ELR (cell line): ENCODE results near the gene SLC26A3.
A peak's percentile ranks its signal among the peaks of the same experiment; 100 is the strongest.

ENCODE experiments used
- DNase-seq: peaks from one replicate; pipeline ENCODE4 v3.0.0-alpha.2; 2015; ENCODE audit warnings: low read depth

Gene SLC26A3

DNA sequence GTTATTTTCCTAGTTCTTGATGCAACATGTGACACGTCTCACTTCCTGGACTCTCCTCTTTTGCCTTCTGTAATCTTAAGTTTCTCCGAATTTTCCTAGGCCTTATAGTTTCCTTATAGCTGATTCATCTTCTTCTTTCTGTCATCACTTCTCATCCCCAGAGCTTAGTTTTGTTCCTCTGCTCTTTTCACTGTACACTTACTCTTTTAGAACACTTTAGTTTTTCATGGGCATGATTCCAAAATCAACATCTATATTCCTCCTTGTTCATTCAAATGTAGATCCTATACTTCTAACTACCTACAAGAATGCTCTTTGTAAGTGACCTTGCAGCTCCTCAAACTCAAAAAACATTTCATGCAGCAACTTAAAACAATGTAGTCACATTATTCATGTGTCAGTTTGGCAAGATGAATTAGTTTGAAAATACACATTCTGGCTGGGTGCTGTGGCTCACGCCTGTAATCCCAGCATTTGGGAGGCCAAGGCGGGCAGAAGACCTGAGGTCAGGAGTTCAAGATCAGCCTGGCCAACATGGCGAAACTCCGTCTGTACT is 13.1 kb upstream of the SLC26A3 start:
- no peak for DNase-seq

DNA sequence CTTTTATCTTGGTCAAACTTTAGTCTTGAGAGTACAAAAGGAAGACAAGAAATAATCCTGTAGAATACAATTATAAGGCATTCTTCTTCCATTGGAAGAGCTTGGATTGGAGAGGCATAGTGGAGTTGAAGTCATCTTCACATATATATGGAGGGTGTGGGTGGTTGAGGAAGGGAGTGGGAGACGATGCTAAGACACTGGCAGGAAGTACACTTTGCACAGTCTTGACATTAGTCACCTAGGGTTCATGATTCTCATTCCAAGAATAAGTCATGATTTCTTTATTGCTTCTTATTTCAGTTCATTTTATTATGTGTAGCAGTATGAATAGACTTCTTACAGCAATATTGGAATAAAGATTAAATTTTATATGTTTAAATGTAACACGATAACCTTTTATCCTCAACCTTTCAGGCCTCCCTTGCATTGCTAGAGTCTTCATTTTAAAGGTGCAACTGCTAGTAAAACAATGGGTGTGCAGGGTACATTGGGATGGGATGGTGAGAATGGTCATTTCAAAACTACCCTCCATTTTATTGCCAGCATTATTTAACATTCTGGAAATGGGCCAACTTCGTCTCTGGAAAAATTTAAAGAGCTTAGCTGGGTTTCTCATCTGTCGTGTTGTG is 12.3 kb upstream of the SLC26A3 start:
- DNase-seq, result peak; percentile 1

DNA sequence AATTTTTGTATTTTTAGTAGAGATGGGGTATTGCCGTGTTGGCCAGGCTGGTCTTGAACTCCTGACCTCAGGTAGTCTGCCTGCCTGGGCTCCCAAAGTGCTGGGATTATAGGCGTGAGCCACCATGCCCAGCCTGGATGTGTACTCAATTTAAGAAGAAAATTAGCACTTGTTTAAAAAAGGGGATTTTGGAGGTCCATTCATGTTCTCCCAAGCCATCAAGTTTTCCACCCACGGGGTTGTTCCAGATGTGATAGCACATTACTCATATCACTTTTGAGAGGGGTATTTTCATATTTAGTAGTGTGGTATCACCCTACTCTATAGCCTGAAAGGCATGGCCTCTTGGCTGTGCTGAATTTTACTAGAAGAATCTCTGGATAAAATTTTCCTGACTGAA is 10.5 kb upstream of the SLC26A3 start:
- DNase-seq, result no peak

DNA sequence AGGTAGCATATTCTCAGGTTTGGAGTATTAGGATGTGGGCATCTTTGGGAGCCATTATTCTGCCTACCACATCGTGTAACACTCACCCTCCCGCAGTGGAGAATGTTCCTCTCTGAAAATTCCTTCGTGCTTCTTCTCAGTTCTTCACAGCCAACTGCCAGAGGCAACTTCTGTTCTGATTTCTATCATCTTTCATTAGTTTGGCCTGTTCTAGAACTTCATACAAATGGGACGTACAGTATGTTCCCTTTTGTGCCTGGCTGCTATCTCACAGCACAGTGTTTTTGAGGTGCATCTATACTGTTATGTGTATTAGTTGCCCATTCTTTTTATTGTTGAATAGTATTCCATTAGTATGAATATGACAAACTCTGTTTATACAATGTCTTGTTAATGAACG is 8.9 kb upstream of the SLC26A3 start:
- no peak for DNase-seq

DNA sequence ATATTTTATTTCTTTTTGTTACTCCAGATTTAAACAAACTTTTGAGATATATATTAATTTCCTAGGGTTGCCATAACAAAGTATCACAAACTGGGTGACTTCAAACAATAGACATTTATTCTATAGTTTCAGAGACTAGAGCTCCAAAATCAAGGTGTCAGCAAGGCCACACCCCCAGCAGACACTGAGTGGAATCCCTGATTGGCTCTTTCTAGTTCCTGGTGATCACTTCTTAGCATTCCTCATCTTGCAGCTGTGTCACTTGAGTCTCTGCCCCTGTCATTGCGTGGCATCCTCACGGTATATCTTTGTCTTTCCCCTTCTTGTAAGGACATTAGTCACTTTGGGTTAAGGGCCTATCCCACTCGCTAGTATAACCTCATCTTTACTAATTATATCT is 7.6 kb upstream of the SLC26A3 start:
- DNase-seq, result no peak

DNA sequence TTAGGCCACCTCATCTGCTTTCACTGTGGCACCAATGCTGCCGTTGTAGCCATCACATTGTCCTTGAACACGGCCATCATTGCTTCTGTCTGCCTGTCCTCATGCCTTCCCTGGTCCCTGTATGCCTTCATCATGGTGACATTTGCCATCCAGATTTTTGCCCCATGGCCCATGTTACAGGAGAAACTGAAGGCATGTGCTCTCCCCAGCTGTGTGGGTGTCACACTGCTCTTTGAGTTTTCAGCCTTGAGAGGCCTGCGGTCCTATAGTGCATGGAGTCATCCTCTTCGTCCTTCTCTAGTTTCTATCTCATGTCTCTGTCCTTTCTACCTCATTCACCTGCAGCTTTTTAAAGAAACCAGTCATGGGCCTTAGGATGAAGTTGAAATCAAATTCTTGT is 6.2 kb upstream of the SLC26A3 start:
- DNase-seq, result no peak

DNA sequence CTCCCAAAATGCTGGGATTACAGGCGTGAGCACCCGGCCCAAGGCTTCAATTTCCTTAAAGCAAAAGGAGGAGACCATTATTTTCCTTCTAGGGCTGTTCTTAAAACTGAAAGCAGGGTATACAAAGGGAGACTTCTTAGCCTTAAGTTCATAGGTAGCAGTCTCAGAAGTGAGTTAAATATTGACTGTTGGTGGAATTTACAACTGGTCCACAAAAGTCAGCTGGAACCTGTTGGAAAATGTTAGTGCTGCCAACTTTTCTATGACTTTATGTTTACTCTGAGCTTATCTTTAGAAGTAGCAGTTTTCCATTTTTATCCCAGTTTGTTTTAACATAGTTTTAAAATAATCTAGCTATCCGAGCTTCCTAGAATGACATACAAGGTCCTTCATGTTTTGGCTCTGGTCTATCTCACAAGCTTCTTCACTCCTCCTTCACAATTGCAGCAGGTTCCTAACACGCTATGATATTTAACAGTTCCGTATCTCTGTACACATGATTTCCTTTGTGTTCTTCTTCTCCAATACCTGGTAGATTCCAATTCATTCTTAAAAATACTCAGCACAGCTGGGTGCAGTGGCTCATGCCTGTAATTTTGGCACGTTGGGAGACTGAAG is 3.3 kb downstream of the SLC26A3 start:
- no peak for DNase-seq

DNA sequence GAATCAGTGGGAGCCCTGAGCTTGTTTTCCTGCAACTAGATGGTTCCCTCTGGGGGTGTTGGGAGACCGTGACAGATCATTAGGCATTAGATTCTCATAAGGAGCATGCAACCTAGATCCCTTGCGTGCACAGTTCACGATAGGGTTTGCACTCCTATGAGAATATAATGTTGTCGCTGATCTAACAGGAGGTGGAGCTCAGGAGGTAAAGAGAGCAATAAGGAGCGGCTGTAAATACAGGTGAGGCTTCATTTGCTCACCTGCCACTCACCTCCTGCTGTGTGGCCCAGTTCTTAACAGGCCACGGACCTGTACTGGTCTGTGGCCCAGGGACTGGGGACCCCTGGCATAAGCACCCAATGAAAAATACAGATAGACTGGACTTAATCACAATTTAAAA is 10.7 kb downstream of the SLC26A3 start:
- no peak for DNase-seq

DNA sequence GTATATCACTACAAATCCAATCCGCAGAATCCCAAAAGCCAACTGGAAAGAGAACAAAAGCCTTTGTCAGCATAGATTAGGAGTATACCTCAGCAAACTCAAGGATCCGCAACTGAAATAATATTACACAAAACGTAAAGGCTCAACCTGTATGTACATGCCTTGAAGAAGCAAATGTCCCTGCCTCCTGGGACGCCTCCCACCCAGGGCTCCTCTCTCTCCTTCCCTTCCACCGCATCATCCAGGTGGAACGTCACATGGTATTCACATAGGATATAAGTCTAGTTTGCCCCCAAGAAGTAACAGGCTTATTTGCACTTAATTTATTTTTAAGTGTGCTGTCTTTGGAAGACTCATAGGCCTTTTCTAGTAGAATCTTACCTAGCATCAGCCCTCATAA is 13.4 kb downstream of the SLC26A3 start:
- no peak for DNase-seq

DNA sequence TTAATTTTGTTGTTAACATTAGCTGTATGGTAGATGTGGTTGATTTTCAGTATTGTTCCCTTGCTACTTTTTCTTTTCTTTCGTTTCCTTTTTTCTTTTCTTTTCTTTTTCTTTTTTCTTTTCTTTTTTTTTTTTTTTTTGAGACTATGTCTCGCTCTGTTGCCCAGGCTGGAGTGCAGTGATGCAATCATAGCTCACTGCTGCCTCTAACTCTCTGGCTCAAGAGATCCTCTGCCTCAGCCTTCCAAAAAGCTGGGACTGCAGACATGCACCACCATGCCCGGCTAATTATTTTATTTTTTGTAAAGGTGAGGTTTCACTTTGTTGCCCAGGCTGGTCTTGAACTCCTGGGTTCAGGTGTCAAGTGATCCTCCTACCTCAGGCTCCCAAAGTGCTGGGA is 14.4 kb downstream of the SLC26A3 start:
- DNase-seq, result no peak

DNA sequence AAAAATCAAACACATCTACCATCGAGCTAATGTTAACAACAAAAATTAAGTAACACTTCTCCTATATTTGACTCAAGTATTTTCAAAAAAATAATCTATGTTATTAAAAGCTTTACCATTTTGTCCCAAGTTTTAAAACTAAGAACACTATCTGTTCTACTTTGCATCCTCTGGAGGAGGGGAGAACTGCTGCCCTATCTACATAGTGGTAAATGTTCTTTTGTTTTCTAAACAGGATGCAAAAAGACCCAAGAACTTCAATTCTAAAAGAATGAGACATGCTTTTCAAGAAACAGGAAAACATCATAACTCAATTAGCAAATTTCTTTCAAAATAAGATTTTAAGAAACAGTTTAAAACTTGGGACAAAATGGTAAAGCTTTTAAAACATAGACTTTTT is 14.8 kb downstream of the SLC26A3 start:
- no peak for DNase-seq

DNA sequence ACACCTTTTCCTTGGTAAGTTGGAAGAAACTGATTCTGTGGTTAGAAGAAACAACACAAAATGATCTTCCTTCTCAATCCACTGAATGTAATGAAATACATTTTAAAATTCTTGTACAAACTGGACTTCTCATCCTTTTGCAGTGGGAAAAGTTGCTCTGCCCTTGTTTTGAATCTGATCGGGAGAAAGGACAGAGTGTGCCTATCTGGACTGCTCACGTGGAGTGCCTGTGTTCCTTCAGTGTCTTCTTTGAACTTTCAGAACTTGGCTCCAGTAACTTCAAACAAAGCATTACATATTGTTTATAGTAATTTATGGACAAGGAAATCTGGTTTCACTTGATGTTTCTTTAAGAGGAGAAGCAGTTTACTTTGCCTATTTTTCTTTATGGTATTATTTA is 17.1 kb downstream of the SLC26A3 start:
- peak; percentile 1 for DNase-seq

DNA sequence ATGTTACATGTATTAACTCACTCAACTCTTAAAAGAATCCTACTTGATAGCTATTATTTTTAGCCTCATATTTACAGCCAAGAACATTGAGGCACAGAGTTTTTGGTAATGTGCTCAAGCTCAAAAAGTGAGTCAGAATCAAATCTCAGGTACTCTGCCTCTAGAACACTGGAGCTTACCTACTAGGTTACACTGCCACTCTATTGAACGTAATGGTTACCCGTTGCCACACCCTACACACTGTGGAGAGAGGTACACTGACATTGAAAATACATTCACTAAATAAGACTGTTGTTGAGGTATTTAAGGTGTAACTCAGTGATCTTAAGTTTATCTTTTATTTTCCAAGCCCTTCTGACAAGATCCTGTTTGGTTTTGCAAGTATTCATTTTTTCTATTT is 17.9 kb downstream of the SLC26A3 start:
- no peak for DNase-seq

DNA sequence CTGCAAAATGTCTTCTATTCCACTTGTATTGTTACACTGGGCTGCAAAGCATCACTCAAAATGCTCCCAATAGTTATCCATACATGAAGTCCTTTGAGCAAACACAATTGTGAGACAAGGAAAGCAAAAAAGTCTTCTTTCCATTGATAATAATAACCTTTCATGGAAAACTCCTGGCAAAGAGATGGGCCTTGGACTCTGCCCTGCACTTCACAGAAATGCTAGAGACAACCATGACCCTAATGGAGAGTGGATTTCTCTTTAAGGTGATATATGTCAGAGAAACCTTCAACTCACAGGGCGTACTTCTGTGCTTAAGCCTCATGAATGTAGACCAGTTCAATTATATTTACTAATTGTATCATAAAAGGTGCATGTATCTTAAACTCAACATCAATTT is 19.4 kb downstream of the SLC26A3 start:
- DNase-seq, result no peak

DNA sequence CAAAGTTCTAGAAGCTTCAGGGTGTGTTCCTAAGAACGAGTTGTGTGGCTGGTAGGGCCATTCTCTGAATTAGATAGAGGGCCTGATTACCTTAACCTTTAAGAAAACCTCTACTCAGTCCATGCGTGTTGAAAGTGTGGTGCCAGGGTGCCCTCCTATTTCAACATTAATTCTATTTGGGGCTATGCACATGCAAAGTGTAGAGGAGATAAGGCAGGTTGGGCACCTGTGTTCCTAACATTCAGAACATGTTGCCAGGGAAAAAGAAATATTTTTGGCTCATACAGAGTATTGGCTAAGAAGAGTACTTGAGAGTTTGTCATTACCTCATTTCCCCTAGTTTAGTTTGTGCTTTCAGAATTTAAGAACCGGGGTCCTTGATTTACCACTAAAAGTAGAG is 20.6 kb downstream of the SLC26A3 start:
- DNase-seq, result no peak

DNA sequence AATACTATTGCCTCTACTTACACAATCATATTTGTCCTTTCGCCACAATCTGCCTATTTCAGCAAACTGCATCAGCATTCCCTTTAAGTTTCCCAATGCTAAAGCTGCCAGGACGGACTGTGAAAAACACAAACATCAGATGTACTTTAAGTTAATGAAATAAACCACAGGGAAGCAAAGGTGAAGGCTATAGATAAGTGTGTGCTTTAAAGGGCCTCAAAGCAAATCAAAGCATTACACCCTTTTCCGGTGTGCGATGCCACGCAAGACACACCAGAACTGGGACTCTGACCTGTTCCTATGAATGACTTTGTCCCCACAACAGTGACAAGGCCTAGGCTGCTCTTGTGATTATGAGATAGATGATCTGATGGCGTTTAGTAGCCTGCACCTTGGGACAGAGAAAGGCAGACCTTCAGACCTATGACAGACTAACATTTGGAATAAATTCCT is 23.4 kb downstream of the SLC26A3 start:
- DNase-seq, result no peak

DNA sequence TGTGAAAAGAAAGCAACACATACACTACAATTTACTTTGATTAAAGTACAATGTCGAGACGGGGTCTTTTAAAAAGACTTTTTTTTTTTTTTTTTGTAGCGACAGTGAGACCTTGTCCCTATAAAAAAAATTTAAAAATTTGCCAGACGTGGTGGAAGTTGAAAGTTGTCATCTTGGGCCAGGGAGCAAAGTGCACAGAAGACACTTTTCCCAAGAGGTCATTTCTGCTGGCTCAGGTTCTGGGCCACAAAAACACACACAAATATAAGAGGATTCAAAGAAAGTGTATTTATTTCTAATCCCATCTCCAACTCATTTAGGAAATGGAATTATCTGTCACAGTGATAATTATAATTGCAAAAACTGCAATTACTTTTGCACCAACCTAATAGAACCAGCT is 24.7 kb downstream of the SLC26A3 start:
- DNase-seq, result no peak

DNA sequence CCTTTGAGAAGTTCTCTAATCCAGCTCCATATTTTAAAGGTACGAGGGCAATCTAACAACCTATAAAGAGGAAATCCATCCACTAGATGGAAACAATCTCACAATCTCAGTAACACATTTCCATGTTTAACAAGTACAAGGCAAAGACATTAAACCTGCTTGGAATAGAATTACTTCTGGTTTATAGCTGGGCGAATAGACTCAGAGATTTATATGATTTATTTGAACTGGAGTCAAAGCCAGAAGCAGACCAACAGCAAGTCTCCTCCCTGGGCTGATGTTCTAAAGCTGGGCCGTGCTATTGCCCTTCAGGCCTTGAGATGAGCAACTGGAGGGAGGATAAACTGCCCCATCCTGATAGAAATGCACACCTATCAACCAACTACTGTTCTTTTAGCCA is 25.3 kb downstream of the SLC26A3 start:
- no peak for DNase-seq

DNA sequence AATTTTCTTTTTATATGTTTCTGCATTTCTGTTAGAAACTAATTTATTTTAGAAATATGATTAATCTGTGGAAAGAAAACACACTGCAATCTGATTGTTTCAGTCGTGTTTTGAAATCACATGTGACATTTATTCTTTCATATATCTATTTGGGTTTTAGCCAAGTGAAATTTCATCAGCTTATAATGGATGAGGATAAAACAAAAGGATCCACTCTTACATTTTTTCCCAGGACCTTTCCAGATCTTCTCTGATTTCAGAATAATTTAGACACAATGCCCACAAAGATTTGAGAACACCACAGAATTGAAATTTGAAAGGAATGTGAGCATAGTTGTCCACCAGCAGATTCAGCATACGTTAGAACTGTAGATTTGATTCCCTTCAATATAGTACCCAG is 30.0 kb downstream of the SLC26A3 start:
- DNase-seq, result no peak

DNA sequence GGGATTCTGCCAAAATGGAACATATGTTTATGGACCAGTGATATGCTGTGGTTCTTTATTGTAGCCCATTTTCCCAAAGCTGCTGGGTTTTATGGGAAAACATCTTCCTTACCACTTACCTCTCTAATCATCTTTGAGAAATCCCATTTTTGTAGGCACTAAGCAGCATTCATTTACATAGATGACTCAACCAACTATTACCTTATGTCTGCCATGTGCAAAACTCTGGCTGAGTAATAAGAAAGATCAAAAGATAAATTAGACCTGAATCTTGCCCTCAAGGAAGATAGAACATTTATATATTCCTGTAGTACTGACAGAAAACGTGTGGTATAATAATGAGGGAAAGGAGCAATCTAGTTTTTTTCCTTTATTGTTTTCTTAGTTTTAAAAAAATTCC is 34.8 kb downstream of the SLC26A3 start:
- DNase-seq, result peak; percentile 65

DNA sequence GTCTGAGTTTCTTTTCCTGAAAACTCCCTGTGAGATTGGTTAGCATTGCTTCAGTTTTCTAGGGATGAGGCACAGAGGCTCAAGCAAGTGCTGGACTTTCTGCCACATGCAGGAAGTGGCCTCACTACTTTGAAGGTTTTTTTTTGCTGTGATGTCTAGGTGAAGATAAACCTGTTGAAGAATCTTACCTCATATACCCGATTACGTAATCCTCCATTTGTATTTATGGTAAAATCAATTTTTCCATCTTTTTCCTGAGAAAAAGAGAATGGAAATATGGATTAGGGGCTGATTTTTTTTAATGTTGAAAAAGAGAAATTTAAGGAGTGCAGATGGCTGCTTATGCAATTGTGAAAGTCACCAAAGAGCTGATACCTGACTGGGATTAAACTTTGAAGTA is 35.6 kb downstream of the SLC26A3 start:
- DNase-seq, result no peak

DNA sequence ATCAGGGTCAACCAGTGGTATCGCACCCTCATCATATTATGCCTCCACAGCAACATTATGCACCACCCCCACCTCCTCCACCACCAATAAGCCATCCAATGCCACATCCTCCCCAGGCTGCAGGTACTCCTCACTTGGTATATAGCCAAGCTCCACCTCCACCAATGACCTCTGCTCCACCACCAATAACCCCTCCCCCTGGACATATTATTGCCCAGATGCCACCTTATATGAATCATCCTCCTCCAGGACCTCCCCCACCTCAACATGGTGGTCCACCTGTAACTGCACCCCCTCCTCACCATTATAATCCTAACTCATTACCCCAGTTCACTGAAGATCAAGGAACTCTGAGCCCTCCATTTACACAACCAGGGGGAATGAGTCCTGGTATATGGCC is 44.4 kb downstream of the SLC26A3 start:
- no peak for DNase-seq

DNA sequence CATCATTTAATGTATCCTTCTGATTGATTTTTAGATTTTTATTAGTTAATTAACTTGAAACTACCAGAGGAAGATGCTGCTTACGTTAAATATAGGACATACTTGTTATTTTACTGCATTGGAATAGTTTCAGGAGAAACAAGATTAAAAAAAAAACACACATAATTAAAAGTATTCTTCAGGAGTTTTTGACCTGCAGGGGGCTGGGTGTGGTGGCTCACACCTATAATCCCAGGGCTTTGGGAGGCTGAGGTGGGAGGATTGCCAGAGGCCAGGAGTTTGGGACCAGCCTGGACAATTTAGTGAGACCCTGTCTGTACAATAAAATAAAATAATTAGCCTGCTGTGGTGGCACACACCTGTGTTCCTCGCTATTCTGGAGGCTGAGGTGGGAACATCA is 48.4 kb downstream of the SLC26A3 start:
- no peak for DNase-seq

DNA sequence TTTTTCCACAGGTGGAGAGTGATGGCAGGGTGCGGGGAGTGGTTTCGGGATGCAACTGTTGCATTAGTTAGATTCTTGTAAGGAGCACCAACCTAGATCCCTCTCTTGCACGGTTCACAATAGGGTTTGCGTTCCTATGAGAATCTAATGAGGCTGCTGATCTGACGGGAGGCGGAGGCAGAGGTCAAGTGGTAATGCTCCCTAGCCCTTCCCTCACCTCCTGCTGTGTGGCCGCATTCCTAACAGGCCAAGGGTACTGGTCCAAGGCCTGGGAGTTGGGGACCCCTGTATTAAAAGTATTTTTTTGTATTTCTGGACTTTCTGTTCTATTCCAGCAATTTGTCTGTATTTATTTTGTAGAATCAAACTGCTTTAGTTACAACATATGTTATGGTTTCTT is 51.9 kb downstream of the SLC26A3 start:
- no peak for DNase-seq
